Kidney (tissue), 14 donors: Measurements from ENCODE around the gene ARFGEF3. TPM values are rescaled to one million over a fixed set of nuclear protein-coding genes. Genes with fewer than 3 reads are reported as not detected.

Experiments used
- DNase-seq, 5 donors: peaks; one replicate each; pipeline ENCODE4 v3.0.0-alpha.2; 2013 to 2020
- FAIRE-seq: peaks from 2 replicates; lab custom pipeline; 2012; peaks lifted over from hg19 to GRCh38; lab: Jason Lieb, UNC
- H3K27ac ChIP-seq, 2 donors: one replicate each; pipeline ENCODE4 v1.7.0; 2013; ENCODE audit warnings: low read depth in 2 of 2, low read length in 2 of 2, inconsistent platforms in 1 of 2
- H3K27me3 ChIP-seq: one replicate; pipeline ENCODE4 v1.7.1; 2013; ENCODE audit warnings: low read length, inconsistent platforms; ENCODE audit not compliant: control insufficient read depth, insufficient read depth
- H3K36me3 ChIP-seq, 3 donors: one replicate each; pipeline versions ENCODE4 v1.7.0 to v1.7.1; 2013; ENCODE audit warnings: low read length in 3 of 3, control low read depth in 1 of 3, inconsistent platforms in 1 of 3; ENCODE audit not compliant: insufficient read depth in 3 of 3, control insufficient read depth in 2 of 3
- H3K4me1 ChIP-seq, 3 donors: one replicate each; pipeline versions ENCODE4 v1.7.0 to v1.7.1; 2013; ENCODE audit warnings: low read length in 3 of 3, inconsistent platforms in 1 of 3, low read depth in 1 of 3; ENCODE audit not compliant: control insufficient read depth in 2 of 3, insufficient read depth in 2 of 3
- H3K4me3 ChIP-seq, 3 donors: one replicate each; pipeline versions ENCODE4 v1.7.0 to v1.8.1; 2013; ENCODE audit warnings: low read length in 3 of 3, control low read depth in 1 of 3, inconsistent platforms in 1 of 3
- H3K9ac ChIP-seq, 3 donors: one replicate each; pipeline versions ENCODE4 v1.7.0 to v1.7.1; 2013; ENCODE audit warnings: low read length in 3 of 3, control low read depth in 1 of 3, inconsistent platforms in 1 of 3
- H3K9me3 ChIP-seq, 3 donors: one replicate each; pipeline versions ENCODE4 v1.7.0 to v1.7.1; 2013; ENCODE audit warnings: low read length in 3 of 3, control low read depth in 1 of 3, inconsistent platforms in 1 of 3; ENCODE audit not compliant: control insufficient read depth in 2 of 3, insufficient read depth in 1 of 3
- intact Hi-C: fragments of 100-400 bp; cut with DNase I; formaldehyde crosslinking; loops from one replicate; pipeline ENCODE4 v1.11.1; 2022
- polyA plus RNA-seq: library from polyadenylated mRNA; stranded (reverse); fragments of 350-450 nt; fragmentation: Illumina TruSeq; extraction: RNeasy Lipid Tissue Mini Kit (QIAGEN cat#74804); gene quantifications from one replicate; pipeline ENCODE4 v1.2.3, GENCODE V29; 2014; ENCODE audit warnings: low read depth, low replicate concordance; ENCODE audit not compliant: insufficient read depth
- total RNA-seq: library from RNA; stranded (reverse); fragmentation: NEBNext Ultra II Directional; extraction: Animal tissue kit (Norgen Biotek cat#: 25700); gene quantifications from one replicate; pipeline ENCODE4 v1.2.1, GENCODE V29; 2021
- TF ChIP-seq, protein P1 (sequence below): IDR thresholded peaks from 3 replicates; pipeline ENCODE4 v1.5.1; 2012; ENCODE audit warnings: mild to moderate bottlenecking, moderate library complexity, borderline replicate concordance; ENCODE audit not compliant: insufficient read depth; ENCODE audit errors: extremely low read depth
- donor health status: control.
- donor health status: control.
- donor health status: control.
- donor health status: control.
- donor health status: control.
- donor health status: DM: yes; HTN: yes; CAD: no.
- donor health status: Normal renal cell carcinoma (clear cell type).

The ARFGEF3 gene
- total and polyA plus RNA-seq, 2 donors from 2014 or later: 1.2 to 7.8 TPM

DNA sequence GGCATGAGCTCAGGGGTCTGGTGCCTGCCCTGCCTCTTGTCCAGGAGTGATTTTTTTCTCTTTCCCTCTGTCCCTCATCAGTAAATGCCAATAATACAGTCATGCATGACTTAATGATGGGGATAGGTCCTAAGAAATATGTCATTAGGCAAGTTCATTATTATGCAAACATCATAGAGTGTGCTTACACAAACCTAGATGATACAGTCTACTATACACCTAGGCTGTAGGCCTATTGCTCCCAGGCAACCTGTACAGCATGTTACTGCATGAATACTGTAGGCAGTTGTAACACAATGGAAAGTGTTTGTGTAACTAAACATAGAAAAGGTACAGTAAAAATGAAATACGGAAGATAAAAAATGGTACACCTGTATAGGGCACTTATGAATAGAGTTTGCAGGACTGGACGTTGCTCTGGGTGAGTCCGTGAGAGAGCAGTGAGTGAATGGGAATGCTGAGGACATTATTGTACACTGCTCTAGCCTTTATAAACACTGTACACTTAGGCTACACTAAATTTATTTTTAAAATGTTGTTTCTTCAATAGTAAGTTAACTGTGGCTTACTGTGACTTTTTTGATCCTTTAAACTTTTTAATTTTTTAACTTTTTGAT lies 34.5 kb downstream of the ARFGEF3 start:
- H3K27ac ChIP-seq: no peak overlapping the region
- H3K4me1 ChIP-seq: no peaks in the 10 kb centered on the region
- no peak overlapping the region for H3K9ac ChIP-seq
- TF ChIP-seq, protein P1, sequence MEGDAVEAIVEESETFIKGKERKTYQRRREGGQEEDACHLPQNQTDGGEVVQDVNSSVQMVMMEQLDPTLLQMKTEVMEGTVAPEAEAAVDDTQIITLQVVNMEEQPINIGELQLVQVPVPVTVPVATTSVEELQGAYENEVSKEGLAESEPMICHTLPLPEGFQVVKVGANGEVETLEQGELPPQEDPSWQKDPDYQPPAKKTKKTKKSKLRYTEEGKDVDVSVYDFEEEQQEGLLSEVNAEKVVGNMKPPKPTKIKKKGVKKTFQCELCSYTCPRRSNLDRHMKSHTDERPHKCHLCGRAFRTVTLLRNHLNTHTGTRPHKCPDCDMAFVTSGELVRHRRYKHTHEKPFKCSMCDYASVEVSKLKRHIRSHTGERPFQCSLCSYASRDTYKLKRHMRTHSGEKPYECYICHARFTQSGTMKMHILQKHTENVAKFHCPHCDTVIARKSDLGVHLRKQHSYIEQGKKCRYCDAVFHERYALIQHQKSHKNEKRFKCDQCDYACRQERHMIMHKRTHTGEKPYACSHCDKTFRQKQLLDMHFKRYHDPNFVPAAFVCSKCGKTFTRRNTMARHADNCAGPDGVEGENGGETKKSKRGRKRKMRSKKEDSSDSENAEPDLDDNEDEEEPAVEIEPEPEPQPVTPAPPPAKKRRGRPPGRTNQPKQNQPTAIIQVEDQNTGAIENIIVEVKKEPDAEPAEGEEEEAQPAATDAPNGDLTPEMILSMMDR: no peak
- H3K36me3 ChIP-seq: no peaks in the 10 kb centered on the region
- FAIRE-seq (no peak), DNase-seq (no peak)
- H3K27me3 ChIP-seq: no peaks in the 10 kb centered on the region
- no peaks in the 10 kb centered on the region for H3K9me3 ChIP-seq
- H3K4me3 ChIP-seq: no peak overlapping the region
- intact Hi-C loops: no loop called here

DNA sequence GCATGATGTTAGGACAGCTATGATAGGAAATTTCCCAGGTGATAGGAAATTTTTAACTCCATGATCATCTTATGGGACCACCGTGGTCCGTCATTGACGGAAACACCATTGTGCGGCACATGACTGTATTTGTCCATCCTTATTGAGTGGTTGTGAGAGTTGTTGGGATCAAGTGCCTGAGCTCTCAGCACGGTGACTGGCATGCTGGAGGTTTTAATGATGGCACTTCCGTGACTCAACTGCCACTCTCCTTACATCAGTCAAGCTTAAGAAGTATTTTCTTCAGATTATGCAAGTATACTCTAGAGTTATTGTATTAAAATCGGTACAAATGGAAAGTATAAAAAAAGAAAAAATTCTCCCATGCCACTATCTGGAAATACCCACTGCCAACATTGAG lies 35.8 kb downstream of the ARFGEF3 start:
- TF ChIP-seq, protein P1: no peak
- no peak overlapping the region for H3K27ac ChIP-seq
- no peaks in the 10 kb centered on the region for H3K36me3 ChIP-seq
- DNase-seq (no peak), FAIRE-seq (no peak)
- no peaks in the 10 kb centered on the region for H3K27me3 ChIP-seq
- H3K9me3 ChIP-seq: no peaks in the 10 kb centered on the region
- intact Hi-C loops: no loop called here
- H3K9ac ChIP-seq: no peak overlapping the region
- H3K4me1 ChIP-seq: no peaks in the 10 kb centered on the region
- no peak overlapping the region for H3K4me3 ChIP-seq

DNA sequence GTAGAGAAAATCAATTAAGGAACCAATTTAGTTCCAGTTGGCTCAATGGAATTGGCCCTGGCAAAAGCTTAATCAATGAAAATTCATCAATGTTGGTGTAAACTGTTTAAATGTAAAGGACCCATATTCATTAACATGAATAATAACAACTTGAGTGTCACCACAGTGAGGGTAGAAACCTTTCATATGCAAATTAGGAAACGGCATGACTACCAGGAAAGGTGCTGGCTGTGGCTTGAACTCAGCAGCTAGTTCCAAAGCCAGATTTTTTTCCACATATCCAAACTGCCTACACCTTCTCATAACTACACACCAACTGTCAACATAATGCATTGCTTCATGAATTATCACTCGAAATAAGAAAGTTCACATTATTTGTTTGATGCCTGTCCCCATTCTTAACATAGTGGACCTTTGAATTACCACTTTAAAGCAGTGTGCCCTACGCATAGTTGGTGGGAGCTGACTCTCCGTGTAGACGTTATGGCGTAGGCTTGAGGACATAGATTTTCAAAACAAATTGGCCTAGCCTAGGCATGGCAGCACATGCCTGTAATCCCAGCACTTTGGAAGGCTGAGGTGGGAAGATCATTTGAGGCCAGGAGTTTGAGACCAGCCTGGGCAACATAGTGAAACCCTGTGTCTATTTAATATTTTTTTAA lies 36.8 kb downstream of the ARFGEF3 start:
- no peak overlapping the region for H3K4me3 ChIP-seq
- no peak overlapping the region for H3K27ac ChIP-seq
- no peaks in the 10 kb centered on the region for H3K4me1 ChIP-seq
- no peaks in the 10 kb centered on the region for H3K36me3 ChIP-seq
- intact Hi-C loops: no loop called here
- no peak overlapping the region for H3K9ac ChIP-seq
- TF ChIP-seq, protein P1: no peak
- no peaks in the 10 kb centered on the region for H3K9me3 ChIP-seq
- FAIRE-seq (no peak), DNase-seq (no peak)
- no peaks in the 10 kb centered on the region for H3K27me3 ChIP-seq
